Stimulated activated CD8-positive, alpha-beta memory T cell treated with anti-CD3 and anti-CD28 coated beads, Interleukin-7, amount 100 ng/mL, for 4 hours (primary cell): Measurements from ENCODE around the gene TMPRSS6.
A peak's percentile ranks its signal among the peaks of the same experiment; 100 is the strongest.

Experiments
- DNase-seq, 2 donors: peaks; one replicate each; pipeline ENCODE4 v3.0.0-alpha.2; 2020; ENCODE audit warnings: low read depth in 2 of 2

Gene TMPRSS6

DNA sequence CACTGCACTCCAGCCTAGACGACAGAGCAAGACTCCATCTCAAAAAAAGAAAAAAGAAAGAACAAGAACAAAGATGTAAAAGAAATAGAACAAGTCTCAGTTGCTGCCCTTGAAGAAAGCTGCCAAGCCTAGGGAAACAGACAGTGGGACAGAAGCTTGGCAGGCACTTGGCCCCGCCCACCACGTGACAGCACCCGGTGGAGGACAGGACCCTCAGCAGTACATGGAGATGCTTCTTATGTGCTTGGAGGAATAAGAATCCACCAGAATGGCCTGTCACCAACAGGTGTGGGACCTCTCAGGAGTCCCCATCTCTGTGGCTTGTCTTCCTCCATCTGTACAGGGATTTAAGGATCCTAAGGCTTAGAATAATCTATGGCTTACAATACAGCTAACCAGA, 7.6 kb upstream of the TMPRSS6 start:
- no peak for DNase-seq

DNA sequence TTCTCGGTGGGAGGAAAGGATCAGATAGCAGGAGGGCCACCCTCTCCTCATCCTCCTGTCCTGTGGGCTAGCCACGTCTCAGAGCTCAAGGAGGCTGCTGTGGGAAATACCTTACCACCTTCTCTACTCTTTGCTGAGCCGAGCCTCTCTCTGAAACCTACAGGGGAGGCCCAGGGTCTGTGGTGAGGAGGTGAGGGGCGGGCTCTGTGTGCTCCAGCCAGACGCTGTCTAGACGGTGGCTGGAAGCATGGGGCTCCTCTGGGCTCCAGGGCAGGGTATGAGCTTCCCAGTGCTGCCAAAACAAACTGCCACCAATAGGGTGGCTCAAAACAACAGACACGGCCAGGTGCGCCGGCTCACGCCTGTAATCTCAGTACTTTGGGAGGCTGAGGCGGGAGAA, 5.5 kb upstream of the TMPRSS6 start:
- no peak for DNase-seq

DNA sequence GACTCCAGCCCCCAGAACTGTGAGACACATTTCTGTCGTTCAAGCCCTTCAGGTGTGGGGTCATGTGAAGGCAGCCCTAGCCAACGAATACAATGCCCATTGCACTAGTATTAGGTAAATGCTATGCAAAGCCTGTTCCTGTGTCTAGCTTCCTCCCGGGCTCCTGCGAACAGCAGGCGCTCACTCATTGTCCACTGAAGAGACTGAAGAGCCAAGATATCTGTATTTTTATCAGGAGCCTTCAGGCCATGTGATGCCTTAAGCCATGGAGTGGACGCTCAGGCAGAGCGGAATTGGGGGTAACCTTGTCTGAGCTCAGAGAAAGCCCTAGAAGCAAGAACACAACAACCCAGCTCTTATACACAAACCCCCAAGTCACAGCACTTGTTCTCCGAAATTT, 4.2 kb upstream of the TMPRSS6 start:
- DNase-seq, result no peak

DNA sequence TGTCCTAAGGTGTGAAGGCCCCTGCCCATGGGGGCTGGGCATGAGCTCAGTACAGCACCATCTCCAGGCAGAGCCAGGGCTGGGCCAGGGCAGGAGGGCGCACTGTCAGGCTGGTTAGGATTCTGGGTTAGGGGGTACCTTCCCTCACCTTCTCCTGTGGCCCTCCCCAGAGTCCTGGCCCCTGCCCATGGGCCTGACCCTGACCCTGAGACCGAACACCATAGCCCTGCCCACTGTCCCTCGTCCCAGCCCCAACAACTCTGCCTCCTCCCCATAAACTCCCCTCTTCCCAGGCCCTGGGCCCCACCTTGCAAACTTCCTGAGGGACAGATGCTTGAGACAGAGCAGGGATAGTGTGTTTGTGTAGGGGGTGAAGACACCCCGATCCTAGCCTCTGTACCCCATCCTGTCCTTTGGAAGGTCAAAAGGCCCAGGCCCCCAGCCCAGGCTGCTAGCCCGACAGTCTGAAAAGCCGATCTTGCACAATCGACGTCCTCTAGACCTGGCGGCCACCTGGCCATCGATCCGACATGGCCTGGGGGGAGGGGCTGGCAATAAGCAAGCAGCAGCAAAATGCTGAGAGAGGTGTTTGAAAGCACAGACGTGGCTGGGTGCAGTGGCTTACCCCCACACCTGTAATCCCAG, 2.7 kb upstream of the TMPRSS6 start:
- DNase-seq, result no peak

DNA sequence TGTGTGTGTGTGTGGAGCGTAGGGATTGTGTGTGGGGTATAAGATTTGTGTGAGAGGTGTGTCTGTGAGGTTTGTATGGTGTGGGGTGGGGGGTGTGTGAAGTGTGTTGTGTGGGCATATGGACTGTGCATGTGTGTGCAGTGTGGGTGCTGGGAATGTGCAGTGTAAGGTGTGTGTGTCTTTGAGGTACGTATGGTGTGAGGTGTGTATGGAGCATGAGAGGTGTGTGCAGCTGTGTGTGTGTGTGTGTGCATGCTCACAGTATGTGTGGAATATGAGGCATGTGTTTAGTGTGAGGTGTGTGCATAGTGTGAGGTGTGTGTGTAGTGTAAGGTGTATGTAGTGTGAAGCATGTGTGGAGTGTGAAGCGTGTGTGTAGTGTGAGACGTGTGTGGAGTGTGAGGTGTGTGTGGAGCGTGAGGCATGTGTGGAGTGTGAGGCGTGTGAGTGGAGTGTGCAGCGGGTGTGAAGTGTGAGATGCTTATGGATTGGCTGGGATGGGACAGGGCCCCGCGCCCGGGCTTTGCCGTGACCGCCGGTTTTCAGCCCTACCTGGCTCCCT, 1.7 kb upstream of the TMPRSS6 start:
- DNase-seq, result no peak

DNA sequence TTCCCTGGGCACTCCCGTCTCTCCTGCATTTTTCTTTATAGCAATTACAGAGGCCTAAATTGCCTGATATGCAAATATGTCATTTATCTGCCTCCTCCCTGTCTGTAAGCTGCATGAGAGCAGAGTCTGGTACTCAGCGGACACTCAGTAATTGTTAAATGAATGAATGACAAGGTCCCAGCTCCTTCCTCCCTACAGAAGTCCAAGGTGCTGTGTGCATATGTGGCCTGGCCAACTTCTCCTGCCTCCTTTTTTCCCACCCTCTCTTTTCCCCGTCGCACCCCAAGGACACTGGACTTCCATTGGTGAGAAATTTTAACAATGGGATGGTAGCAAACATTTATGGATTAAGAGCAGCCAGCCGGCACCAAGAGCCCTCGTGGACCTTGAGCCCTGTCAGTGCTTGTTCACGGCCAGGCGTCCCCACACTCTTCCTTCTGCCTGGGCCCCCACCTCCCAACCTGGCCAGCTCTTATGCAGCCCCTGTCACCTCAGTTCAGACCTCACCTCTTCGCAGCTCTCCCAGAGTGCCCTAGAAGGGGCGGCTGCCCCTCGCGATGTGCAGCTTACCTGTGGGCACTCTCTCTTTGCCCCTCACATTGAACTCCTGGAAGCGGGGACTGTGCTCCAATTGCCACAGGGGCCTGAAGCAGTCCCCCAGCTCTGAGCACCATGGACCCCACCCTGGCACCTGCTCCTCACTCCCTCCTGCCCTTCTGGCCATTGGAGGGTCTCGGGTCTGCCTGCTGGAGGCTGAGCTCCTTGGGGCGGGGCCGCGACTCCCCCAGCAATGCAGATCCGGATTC, 1.5 kb downstream of the TMPRSS6 start:
- DNase-seq, result no peak

DNA sequence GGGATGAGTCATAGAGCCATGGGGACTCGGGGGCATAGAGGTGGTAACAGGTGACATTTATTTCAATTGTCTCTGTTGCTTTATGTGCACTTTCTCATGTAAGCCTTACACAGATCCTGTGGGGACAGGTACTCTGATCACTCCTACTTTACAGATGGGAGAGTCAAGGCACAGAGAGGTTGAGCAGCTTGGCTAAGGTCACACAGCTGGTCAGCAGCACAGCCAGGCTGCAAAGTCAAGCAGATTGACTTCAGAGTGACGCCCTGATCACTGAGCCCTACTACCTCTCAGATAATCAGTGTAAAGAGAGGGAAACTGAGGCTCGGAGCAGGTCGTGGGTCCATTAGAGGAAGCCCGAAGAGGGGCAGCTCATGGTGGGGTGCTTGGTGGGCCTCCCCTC, 3.5 kb downstream of the TMPRSS6 start:
- DNase-seq, result no peak

DNA sequence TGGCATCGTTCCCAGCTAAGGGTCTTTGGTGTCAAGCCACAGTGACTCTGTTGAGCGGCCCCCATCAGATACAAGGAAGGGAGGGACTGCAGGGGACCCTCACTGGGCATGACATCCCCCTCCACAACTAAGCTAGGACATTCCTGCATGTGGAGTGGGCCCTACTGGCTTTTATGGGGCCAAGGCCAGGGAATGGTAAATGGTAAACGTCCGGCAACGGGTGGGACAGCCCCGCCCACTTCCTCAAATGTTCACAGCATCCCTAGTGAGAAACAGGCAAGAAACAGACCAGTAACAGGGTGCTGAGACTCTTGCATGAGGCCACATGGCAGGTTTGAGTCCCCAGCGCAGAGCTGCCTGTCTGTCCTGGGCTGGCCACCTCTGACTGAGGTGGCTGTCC, 4.4 kb downstream of the TMPRSS6 start:
- DNase-seq, result no peak

DNA sequence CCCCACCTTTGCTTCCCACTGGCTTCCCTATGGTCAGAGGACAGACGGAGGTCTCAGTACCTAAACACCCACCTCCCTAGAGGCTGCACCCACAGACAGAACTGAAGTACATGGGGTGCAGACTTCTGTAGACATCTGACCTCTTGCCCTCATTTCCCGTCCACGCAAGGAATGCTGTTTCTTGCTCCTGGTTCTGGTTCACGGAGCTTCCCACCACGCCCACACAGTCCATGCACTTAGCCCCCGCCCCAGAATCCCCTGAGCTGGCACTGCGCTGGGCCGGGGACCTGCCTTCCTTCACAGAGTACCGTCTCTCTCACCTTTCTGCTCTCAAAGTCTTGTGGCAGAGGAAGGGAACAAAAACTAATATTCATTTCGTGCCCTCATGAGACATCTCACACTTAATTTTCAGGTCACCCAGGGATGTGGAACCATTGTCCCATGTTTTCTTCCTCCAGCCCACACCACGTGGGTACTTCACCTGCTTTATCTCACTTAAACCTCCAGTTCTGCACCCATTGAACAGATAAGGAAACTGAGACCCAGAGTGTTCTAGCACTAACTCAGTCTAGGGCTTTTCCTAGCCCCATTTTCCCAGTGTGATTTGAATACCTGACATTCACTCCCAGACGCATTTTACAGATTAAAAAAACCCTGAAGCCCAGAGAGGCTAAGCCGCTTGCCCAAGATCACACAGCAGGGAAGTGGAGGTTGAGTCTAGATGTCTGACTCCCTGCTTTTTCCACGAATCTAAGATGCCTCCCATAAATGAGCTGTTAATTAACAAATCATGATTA, 5.7 kb downstream of the TMPRSS6 start:
- no peak for DNase-seq

DNA sequence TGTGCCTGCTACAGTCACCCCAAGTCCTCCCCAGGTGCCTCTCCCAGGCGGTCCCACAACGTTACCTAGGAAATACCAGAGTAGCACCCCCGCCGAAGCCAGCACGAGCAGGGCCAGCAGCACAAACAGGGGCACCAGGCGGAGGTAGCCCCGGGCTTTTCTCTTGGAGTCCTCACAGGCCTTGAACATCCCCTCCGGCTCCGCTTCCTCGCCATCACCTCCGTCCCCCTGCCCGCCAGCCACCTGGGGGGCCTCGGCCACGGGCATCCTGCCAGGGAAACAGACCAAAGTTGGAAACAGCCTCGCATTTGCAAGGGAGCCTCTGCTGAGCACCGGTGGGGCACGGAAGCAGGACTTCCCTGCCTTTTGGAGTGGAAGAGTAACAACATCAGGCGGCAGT, 6.4 kb downstream of the TMPRSS6 start:
- DNase-seq, result no peak

DNA sequence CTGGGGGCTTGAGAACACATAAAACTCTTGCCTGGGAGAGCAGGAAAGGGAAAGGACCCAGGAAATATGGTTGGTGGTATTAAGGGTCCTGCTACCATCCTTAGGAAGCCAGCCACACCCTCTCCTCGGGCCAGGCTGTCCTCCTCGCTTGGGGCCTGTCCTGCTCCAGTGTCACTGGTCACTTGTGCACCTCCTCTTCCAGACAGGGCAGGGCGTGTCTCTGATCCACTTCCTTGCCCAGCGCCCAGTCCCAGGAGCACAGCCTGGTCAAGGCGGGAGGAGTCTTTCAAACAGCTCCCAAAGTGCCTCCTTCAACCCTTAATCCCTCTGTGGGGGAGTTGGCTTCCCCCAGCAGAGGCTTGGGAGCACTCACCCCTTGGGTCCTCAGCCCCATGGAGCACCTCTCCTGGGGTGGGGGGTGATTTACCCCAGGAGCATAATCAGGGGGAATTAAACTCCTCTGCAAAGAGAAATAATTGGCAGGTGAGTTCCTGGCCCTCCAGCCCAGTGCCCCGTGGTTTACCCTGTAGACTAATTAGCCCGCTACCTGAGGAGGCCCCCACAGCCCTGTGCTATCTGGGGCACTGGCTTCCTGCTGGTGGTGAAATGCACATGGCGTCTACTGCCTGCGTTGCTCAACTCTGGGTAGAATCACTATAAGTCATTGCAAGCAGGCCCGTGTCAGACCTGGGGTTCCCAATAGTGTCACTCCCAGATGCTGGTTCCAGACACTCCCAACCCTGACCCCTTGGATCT, 8.0 kb downstream of the TMPRSS6 start:
- no peak for DNase-seq

DNA sequence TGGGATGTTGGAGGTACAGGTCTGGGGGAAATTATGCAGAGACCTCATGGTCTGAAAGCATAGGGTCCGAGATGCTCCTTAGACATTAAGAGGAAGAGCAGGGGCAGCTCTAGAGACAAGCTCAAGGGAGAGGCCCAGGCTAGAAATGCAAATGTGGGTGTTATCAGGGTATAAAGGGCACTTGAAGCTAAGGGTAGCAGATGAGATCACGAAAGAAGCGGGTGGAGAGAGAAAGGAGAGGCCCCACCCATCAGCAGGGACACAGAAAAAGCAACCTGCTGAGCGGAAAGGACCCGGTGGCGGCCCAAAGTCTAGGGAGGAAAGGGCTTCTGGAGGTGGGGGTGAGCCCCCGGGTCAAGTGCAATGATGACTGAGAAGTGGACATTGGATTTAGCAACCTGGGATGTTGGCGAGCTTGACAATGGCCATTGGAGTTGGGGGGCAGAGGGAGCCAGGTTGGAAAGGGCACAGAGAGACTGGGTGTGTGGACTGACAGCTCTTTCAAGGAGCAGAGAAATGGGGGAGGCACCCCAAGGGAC, 8.9 kb downstream of the TMPRSS6 start:
- DNase-seq, result no peak

DNA sequence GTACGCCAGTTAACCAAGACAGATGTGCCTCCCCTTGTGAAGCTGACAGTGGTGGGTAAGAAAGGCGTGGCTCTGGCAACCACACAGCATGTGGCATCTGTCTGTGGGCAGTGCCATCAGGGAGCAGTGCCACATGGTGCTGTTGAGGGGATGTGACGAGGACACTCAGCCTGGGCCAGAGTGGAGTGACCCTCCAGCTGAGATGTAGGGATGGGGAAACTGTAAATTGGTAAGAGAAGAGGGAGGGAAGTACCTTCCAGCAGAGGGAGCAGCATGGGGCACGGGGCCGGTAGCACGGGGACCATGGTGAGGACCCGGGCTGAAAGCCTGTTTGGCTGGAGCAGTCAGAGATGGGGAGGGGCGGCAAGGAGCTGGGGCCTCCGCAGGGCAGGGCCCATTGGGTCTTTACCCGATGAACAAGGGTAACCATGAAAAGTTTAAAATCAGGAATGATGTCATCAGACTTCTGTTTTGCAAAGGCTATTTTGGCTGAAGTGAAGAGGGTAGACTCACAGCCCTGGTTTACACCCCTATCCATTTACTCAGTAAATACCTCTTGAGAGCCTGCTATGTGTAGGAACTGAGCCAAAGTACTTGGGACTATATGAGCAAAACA, 10.4 kb downstream of the TMPRSS6 start:
- no peak for DNase-seq

DNA sequence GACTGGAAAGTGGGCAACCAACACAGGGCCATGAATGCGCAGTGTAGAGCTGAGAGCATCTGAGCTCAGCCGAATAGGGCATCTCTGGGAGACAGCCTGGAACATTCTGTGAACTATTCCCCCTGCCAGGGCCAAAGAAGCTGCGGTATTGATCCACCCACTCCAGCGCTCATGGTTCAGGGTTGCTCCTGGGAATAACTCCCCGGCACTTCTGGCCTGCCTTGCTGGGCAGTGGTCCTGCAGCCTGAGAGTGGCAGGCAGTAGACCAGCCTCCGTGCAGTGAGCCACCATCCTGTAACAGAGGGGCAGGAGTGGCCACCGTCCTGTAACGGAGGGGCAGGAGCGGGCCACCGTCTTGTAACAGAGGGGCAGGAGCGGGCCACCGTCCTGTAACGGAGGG, 12.2 kb downstream of the TMPRSS6 start:
- no peak for DNase-seq

DNA sequence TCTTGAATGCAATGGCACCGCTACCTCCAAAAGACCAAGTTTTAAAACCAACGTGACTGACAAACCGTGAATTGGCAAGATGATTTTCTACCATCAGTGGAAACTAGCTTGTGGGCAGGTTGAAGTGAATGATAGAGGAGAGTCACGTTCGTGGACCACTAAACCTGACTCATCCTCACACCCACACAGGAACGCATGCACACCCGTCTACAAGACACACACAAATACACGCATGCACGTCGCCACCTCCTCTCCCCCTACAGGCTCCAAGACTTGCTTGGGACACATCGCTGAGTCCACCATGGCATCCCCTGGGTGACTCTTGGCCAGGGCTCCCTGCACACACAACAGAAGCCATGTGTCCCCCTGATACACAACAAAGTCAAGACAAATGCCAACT, 14.4 kb downstream of the TMPRSS6 start:
- DNase-seq, result peak; percentile 66 to 72

DNA sequence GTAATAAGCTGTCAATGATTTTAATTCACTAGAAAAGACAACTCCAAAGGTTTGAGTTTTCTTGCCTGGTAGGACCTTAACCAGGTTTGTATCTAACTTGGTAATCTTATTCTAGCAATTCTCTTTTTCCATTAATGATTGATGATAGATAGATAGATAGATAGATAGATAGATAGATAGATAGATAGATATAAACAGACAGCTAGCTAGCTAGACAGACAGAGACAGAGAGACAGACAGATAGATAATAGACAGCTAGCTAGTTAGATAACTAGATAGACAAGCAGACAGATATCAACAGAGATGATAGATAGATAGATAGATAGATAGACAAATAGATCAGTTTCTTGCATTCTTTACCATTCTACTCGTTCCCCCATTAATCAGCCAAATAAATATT, 15.3 kb downstream of the TMPRSS6 start:
- DNase-seq, result no peak

DNA sequence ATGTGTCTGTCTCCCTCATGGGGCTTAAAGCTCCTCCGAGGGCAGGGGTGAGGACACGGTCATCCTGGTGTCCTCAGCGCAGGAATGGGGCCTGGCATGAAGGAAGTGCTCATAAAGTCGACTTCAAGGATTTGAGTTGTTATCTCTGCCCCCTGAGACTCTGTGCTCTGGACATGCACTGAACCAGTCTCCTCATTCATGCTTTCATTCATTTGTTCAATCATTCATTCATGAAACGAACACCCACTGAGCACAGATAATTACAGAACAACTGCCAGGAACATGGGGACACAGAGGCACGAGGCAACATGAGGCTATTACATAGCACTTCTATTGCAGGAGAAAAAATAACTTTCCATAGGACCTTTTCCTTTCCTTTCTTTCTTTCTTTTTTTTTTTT, 16.5 kb downstream of the TMPRSS6 start:
- no peak for DNase-seq

DNA sequence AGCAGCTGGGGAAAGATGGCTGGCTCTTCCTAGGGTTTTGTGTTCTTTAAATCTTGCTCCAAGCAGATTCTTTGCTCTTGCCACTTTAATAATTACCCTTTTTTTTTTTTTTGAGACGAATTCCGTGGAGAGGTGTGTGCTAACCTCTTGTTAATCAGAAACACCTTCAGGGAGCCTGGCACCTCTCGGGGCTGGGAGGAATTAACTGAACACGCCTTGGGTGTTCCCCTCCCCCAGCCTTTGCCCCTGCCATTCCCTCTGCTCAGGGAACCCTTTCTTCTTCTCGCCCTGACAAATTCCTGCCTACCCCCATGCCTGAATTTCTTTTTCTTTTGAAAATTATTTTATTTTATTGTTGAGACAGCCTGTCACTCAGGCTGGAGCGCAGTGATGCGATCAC, 17.5 kb downstream of the TMPRSS6 start:
- DNase-seq, result no peak

DNA sequence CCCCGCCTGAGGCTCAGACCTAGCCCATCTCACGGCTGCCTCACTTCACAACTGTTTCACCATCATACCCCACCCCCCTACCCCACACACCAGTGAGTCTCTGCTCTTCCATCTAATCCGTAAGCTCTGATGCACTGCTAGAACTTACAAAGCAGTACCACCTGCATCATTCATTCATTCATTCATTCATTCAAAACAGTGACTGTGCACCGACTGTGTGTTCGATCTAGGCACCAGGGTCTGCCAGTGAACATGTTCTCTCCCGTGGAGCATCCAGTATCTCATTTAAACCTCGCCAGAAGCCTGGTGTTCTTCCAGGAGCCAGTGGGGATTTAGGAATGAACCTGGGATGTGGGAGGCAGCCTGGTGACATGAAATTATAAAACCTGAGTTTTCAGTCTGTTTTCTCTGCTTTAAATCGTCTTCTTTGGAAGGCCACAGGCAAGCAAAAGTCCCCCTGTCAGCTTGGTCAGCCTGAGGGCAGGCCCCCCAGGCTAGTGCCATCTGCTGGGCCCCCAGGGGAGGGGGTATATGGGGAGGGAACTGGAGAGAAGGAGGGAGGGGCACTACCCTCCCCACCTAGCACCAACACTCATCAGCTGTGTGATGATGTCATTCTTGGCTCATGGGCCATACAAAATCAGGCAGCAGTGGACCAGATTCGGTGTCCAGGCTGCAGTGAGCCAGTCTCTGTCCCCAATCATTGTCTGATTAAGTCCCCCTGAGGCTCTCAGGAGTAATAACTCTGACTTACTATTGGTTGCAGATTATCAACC, 18.4 kb downstream of the TMPRSS6 start:
- no peak for DNase-seq

DNA sequence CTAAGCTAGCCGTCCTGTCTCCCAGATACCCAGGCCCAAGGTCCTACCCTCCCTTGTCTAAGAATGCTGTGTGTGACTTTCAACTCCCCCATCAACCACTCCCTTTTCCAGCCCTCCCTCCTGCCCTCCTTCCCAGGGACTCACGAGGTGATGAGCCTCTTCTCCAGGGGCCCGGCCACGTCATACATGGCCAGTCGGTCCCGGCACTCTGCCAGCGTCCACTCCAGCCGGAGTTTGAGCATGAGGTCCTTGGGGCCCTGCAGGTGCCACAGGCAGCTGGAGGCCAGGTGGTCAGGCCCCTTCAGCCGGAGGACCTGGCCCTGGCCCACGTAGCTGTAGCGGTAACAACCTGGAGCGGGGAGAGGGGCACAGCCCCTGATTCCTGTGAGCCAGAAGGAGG, 20.1 kb downstream of the TMPRSS6 start:
- no peak for DNase-seq
